OCI-LY7 (cell line): ENCODE measurements around the gene TTC38. TPM values are rescaled to one million over a fixed set of nuclear protein-coding genes. Genes with fewer than 3 reads are reported as not detected.

ENCODE experiments used
- BruUV-seq: library from RNA; stranded (reverse); fragments of 400-500 nt; replicated peaks from 2 replicates; lab custom pipeline; 2021; lab: Mats Ljungman, UMichigan
- CTCF ChIA-PET: fragments of 300-600 bp; sonication (Branson Sonifier 250); formaldehyde crosslinking; loops from one replicate; lab custom pipeline; 2022; ENCODE audit warnings: antibody characterized with exemption; ENCODE audit not compliant: unreplicated experiment; lab: Charles Lee
- POLR2A ChIA-PET: fragments of 300-600 bp; sonication (Branson Sonifier 250); formaldehyde crosslinking; loops from one replicate; lab custom pipeline; 2022; ENCODE audit warnings: antibody characterized with exemption; lab: Charles Lee
- DNase-seq: peaks from one replicate; pipeline ENCODE4 v3.0.0-alpha.2; 2015; ENCODE audit warnings: low spot score
- H2AFZ ChIP-seq: fragments of 200-600 bp; sonication (generic), shearing (Covaris generic); 2 replicates; pipeline ENCODE4 v1.6.1; 2014; ENCODE audit warnings: mild to moderate bottlenecking, antibody characterized with exemption, low read length, moderate library complexity
- H3K27ac ChIP-seq: fragments of 200-600 bp; sonication (generic); 2 replicates; pipeline ENCODE4 v1.5.1; 2014; ENCODE audit warnings: mixed run types, low read depth, mild to moderate bottlenecking, moderate library complexity, low read length, inconsistent platforms; ENCODE audit not compliant: poor library complexity, severe bottlenecking
- H3K36me3 ChIP-seq: fragments of 200-600 bp; sonication (generic); 2 replicates; pipeline ENCODE4 v1.6.1; 2014; ENCODE audit warnings: mild to moderate bottlenecking, antibody characterized with exemption, low read length, moderate library complexity, mixed read lengths; ENCODE audit not compliant: insufficient read depth
- H3K4me1 ChIP-seq: fragments of 200-600 bp; sonication (generic); 2 replicates; pipeline ENCODE4 v1.5.1; 2014; ENCODE audit warnings: mild to moderate bottlenecking, low read length; ENCODE audit not compliant: insufficient read depth, poor library complexity, severe bottlenecking
- H3K4me2 ChIP-seq: fragments of 200-600 bp; sonication (generic); 2 replicates; pipeline ENCODE4 v1.6.1; 2014; ENCODE audit warnings: mild to moderate bottlenecking, low read length
- H3K4me3 ChIP-seq: fragments of 200-600 bp; sonication (generic); 2 replicates; pipeline ENCODE4 v1.5.1; 2014; ENCODE audit warnings: mild to moderate bottlenecking, low read depth, low read length; ENCODE audit not compliant: poor library complexity, severe bottlenecking
- H3K79me2 ChIP-seq: fragments of 200-600 bp; sonication (generic); 2 replicates; pipeline ENCODE4 v1.6.1; 2016; ENCODE audit warnings: low read depth, mild to moderate bottlenecking, low read length, moderate library complexity, mixed read lengths; ENCODE audit not compliant: insufficient read depth
- H3K9me2 ChIP-seq: fragments of 200-600 bp; sonication (generic); 2 replicates; pipeline ENCODE4 v1.6.1; 2016; ENCODE audit warnings: mild to moderate bottlenecking, low read length, mixed read lengths; ENCODE audit not compliant: insufficient read depth
- H3K9me3 ChIP-seq: fragments of 200-600 bp; sonication (generic); 2 replicates; pipeline ENCODE4 v1.6.1; 2014; ENCODE audit warnings: mild to moderate bottlenecking, mixed run types, low read length, mixed read lengths
- H4K20me1 ChIP-seq: fragments of 200-600 bp; sonication (generic); 2 replicates; pipeline ENCODE4 v1.6.1; 2014; ENCODE audit warnings: mild to moderate bottlenecking, antibody characterized with exemption, low read length, moderate library complexity, mixed read lengths; ENCODE audit not compliant: insufficient read depth
- CTCF ChIP-seq: fragments of 200-600 bp; sonication (generic); conservative IDR thresholded peaks from 2 replicates; pipeline ENCODE4 v1.5.1; 2014; ENCODE audit warnings: mild to moderate bottlenecking, antibody characterized with exemption, low read length, moderate library complexity, mixed read lengths
- EZH2phosphoT487 ChIP-seq: fragments of 200-600 bp; sonication (generic); IDR thresholded peaks from 2 replicates; pipeline ENCODE4 v1.6.1; 2018; ENCODE audit warnings: low read depth, borderline replicate concordance, mild to moderate bottlenecking, mixed run types, antibody characterized with exemption, low read length, moderate library complexity, mixed read lengths
- intact Hi-C: fragments of 100-400 bp; cut with micrococcal nuclease; formaldehyde crosslinking; loops from one replicate; pipeline ENCODE4 v1.10.0; 2022; ENCODE audit not compliant: unreplicated experiment
- total RNA-seq, 2 experiments: library from RNA; depleted of rRNA in 1 of 2; stranded (reverse); fragments of >200 nt in 1 of 2; shearing (Covaris generic) in 1 of 2; gene quantifications; 2 replicates each; pipeline ENCODE4 v1.2.3, GENCODE V29; 2014 to 2022

The TTC38 gene
- total RNA-seq, 2 experiments from 2014 or later = 0.44 to 2.7 TPM

DNA sequence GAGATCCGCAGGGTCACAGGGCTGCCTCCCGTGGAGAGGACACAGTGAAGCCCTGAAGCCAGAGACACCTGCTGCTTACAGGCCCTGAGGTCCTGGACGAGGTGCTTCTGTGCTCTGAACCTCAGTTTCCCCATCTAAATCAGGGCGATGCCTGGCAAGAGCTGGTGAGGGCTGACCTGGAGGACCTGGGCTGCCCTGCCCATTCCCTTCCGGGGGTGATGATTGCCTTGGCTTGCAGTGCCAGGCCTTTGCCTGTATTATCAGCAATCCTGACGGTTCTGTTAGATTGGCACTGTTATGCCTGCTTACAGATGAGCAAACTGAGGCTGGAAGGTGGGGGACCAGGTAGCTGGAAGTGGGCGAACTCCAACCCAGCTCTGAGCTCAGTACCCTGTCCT is 21.0 kb downstream of the TTC38 start:
- H3K9me3 ChIP-seq = no peaks in the 10 kb centered on the region
- CTCF ChIA-PET = interaction anchor here (1.0 kb wide), 1 partner anchor 13 kb away, joined by 4 read pairs; no protein-coding TSS in a partner anchor
- no peak for DNase-seq
- peak overlapping the region; percentile 56 for H3K4me2 ChIP-seq
- no peaks in the 10 kb centered on the region for H3K36me3 ChIP-seq
- BruUV-seq = no TSS peak
- no peak overlapping the region; the same call in 1 of the 2 replicates for H2AFZ ChIP-seq
- peaks cover 35% of the 10 kb centered on the region for H3K4me1 ChIP-seq
- no peaks in the 10 kb centered on the region for H3K9me2 ChIP-seq
- TF ChIP-seq EZH2phosphoT487 = no peak
- TF ChIP-seq CTCF = no peak
- no peak overlapping the region for H3K4me3 ChIP-seq
- H3K27ac ChIP-seq = no peak overlapping the region
- no peaks in the 10 kb centered on the region for H3K79me2 ChIP-seq
- POLR2A ChIA-PET = interaction anchor here (0.8 kb wide), 1 partner anchor 12 kb away, joined by 3 read pairs; no protein-coding TSS in a partner anchor
- H4K20me1 ChIP-seq = no peaks in the 10 kb centered on the region
- intact Hi-C loops = no loop called here

DNA sequence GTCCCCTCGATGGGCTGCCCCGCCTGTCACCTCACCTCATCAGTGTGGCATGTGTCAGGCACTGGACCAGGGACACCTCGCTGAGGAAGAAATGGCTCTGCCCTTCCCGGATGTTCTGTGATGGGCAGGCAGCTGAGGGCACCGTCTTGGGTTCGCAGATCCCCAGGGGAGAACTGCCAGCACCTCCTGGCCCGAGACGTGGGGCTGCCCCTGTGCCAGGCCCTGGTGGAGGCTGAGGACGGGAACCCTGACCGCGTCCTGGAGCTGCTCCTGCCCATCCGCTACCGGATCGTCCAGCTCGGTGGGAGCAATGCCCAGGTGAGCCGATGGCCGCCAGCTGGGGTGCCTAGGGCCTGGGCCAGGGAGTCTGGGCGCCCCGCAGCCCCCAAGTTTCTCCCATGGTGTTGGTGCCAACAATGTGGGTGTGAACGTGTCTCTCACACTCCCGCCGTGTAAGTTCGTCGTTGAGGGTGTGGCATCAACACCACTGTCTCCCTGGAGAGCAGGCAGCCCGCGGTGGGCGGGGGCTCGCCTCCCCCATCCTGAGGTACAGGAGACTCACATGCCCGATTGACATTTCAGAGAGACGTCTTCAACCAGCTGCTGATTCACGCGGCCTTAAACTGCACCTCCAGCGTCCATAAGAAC is 21.6 kb downstream of the TTC38 start:
- TF ChIP-seq CTCF = no peak
- no peak for TF ChIP-seq EZH2phosphoT487
- Histone ChIP-seq H2AFZ (no peak overlapping the region), H3K4me1 (peaks cover 39% of the 10 kb centered on the region), H3K27ac (no peak overlapping the region), H3K9me3 (no peaks in the 10 kb centered on the region), H3K4me2 (no peak overlapping the region), H3K79me2 (no peaks in the 10 kb centered on the region), H3K9me2 (no peaks in the 10 kb centered on the region), H4K20me1 (no peaks in the 10 kb centered on the region), H3K36me3 (no peaks in the 10 kb centered on the region), H3K4me3 (no peak overlapping the region)
- intact Hi-C loops = no loop called here
- no TSS peak for BruUV-seq
- POLR2A ChIA-PET = no interaction called here
- no peak for DNase-seq
- CTCF ChIA-PET = interaction anchor here (1.0 kb wide), 1 partner anchor 13 kb away, joined by 4 read pairs; no protein-coding TSS in a partner anchor
